GM21528 (cell line): ENCODE results near the gene PLA2G2A.

Experiments used
- ATAC-seq: cut with Tn5 transposase; IDR thresholded peaks from one replicate; pipeline ENCODE4 v1.9.1; 2021; ENCODE audit warnings: mild to moderate bottlenecking, moderate library complexity; ENCODE audit not compliant: unreplicated experiment, low FRiP score

Gene PLA2G2A

DNA sequence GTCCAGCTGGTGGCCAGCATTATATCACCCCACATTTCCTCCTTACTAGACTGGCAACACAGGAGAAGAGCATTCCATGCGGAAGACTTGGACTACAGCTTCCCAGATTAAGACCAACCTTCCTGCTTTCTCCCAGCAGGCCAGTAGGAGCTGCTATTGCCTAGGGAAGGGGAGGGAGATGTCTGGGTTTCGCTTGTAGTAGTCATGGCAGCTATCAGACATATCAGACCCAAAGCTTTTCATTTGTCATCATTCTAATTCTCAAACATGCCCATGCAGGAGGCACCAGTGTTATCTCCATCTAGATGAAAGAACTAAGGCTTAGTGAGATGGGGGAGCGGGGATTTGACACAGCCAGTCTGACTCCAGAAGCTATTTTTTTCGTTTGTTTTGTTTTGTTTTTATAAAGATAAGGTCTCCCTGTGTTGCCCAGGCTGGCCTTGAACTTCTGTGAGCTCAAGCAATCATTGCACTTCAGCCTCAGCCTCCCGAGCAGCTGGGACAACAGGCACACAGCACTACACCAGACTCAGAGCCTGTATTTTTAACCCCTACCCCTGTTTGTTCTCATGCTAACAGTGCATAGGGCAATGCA lies 4.5 kb downstream of the PLA2G2A start:
- no peak for ATAC-seq

DNA sequence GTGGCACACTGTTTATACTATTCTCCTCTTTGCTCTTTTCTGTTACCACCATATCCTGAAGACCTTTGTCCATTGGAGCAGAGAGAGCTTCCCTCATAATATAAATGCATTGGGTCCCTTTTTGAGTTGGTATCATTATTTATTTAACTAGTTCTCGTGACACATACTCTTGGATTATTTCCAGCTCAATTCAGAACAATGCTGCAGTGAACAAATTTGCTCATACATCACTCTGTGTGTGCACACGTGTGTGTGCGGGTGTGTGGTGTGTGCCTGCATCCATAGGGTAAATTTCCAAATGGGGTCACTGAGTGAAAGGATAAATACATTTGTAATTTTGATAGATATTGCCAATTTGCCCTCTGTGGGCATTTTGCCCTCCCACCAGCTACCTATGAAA lies 5.8 kb downstream of the PLA2G2A start:
- ATAC-seq: no peak

GRCh38 chr1:19971664-19972063 lies 7.8 kb downstream of the PLA2G2A start:
- ATAC-seq: no peak

DNA sequence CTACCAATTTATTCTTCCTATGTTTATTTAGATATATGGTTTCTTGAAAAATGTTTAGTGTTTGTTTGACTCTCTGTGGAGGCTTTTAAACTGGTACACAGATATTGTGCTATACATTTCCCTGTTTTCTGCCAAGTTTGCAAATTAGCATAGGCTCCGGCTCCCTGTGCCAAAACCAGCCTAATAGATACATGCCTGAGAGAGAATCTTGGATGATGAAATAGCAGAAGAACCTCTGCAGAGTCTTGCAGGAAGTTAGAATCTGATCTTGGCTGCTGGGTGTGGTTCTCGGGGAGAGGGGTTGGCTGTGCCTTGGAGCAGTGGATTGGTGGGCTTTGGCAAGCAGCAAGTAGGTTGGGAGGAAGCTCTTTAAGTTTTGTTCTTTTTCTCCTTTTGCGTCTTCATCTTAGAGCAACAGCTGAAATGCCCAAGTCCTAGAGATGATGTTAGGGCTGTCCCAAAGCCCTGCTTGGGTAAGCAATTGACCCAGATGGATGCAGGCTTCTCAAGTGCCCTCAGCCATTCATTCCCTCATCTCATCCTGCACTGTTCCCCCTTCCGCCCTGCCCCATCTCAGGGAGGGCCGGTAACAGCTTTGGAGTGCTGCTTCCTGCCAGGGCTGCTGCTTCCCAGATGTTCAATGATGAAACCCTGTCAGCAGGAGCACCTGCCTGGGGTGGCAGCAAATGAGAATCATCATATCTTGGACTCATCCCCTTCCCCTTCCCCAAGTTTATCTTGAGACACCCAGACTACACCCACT lies 9.3 kb downstream of the PLA2G2A start:
- no peak for ATAC-seq

DNA sequence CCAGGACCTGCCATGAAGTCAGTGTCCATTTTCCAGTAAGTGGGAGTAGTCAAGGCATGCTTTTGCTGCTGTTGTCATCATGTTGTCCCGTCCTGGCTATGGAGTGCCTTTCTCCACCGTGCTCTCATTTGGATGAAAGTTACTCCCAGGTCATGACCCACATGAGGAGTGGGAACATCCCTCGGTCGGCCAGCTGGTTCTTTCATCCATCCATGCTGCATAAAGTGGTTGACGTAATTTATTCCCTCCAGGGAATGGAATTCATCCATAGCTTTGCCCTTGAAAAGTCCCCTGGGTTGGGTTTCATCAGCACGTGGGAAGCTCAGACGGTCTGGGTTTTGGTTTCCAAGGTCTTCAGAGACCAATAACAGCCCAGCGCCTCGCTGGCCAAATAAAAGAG lies 11.6 kb downstream of the PLA2G2A start:
- ATAC-seq: no peak

DNA sequence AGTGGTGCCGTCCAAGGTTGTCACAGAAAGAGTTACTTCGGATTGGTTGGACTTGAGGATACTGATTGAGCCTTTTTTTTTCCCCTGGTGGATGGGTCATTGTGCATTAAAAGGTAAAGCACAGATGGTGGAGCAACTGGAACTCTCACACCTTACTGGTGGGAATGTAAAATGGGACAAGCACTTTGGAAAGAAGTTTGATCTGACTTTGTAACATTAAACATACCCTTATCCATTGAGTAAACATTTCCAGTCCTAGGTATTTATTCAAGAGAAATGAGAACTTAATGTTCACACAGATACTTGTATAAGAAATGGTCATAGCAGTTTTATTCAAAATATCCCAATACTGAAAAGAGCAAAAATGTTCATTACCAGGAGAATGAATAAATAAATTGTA lies 14.9 kb downstream of the PLA2G2A start:
- ATAC-seq: no peak

DNA sequence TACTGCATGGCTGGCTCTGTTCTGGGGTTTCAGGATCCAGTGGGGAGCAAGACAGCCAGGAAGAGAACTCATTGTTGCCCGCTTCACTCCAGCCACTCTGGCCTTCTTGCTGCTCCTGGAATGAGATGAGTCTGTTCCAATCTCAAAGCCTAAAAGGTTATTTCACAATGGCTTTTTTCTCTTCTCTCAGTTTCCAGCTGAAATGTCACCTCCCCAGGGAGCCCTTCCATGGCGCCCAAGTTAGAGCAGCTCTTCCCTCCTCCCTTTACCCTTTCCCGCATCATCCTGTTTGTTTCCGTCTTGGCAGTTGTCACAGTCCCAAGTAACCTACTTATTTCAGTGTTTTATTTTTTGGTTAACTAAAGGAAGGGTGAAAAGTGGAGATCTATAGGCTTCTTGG lies 15.8 kb downstream of the PLA2G2A start:
- no peak for ATAC-seq

- ATAC-seq: no peak
These were observed 18.8 kb downstream of the PLA2G2A start for GRCh38 chr1:19960591-19960990.

DNA sequence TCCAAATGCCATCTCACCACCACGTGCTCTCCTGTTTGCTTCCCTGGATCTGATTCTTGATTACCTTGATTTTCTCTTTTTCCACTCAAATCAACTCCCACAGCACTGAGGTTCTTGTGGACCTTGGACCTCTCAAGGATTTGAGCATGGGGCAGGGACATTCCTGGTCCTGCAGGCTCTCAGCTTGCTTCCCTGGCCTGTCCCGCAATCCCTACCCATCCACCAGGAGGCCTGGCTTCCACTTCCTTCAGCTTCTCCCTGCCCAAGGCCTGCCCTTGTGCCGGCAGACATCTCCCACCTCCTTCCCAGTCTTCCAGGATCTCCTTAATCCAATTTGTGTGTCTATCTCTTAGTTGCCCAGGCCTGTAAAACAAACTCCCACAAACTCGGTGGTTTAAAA lies 21.6 kb downstream of the PLA2G2A start:
- ATAC-seq: no peak

GRCh38 chr1:19955534-19956170 lies 23.8 kb downstream of the PLA2G2A start:
- no peak for ATAC-seq

DNA sequence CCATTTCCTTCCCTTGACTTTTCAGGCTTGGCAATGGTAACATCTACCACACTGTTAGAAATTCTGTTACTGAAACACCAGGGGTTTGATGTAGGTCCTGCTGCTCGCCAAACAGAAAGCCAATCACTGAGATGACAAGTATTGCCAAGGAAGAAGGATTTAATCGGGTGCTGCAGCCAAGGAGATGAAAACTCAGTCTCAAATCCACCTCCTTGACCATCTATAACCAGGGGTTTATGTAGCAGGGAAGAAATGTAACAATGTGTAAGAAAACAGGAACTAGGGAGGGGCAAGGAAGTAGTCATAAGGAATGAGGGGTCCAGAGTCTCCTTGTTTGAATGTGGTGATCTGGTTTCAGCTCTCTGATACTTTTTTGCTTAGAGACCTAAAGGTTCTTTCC lies 25.4 kb downstream of the PLA2G2A start:
- ATAC-seq: no peak

DNA sequence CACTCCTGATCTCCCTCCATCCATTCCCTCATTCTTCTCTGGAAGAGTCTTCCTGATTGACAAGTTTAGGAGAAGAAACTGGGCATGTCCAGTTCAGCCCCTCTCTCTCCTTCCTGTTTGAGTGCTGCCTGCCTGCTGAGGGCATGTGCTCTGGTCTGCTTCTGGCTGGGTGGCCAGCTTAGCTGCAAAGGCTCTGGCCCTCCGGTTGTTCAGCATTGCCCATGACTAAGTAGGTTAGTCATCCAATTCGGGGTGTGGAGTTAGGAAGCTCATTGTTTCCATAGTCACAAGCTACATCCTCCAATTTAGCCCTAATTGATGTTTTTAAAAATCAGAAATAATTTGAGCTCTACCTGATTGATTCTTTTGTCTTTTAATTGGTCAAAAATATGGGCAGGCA lies 30.4 kb downstream of the PLA2G2A start:
- no peak for ATAC-seq

DNA sequence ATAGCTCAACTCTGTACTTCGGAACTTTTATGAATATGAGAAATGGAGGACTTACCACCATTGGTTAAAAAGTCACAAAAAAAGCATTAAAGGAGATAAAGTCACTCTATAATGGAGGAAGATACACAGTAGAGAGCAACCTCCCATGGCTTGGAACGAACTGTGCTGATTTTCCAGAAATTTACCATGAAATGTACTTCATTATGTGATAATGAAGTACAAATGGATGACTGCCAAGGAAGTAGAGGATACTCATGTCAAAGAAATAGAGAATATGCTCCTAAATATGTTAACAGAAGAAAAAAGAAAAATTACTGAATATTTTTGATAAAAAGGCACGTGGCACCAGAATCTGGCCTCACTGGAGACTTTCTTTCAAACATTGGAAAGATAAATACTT lies 32.4 kb downstream of the PLA2G2A start:
- no peak for ATAC-seq

- ATAC-seq: no peak
These were observed 33.1 kb downstream of the PLA2G2A start for GRCh38 chr1:19946331-19946751.

- ATAC-seq: no peak
These were observed 33.5 kb downstream of the PLA2G2A start for GRCh38 chr1:19945914-19946313.

DNA sequence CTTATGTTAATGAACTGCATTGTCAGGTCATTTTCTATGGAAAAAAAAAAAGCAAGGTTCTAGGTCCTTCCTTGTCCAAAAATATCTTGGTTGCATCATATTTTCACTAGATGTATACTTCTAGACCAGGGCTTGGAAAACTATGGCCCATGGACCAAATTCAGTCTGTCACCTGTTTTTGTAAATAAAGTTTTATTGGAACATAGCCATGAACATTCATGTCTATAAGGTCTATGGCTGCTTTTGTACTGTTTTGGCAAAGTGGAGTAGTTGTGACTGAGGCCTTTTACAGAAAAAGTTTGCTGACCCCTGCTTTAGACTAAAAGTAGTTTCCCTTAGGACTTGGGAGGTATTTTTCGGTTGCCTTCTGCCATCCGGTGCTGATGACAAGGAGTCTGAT lies 36.8 kb downstream of the PLA2G2A start:
- no peak for ATAC-seq

- no peak for ATAC-seq
These were observed 37.3 kb downstream of the PLA2G2A start for GRCh38 chr1:19942088-19942487.

GRCh38 chr1:19941206-19941568 lies 38.2 kb downstream of the PLA2G2A start:
- ATAC-seq: no peak

DNA sequence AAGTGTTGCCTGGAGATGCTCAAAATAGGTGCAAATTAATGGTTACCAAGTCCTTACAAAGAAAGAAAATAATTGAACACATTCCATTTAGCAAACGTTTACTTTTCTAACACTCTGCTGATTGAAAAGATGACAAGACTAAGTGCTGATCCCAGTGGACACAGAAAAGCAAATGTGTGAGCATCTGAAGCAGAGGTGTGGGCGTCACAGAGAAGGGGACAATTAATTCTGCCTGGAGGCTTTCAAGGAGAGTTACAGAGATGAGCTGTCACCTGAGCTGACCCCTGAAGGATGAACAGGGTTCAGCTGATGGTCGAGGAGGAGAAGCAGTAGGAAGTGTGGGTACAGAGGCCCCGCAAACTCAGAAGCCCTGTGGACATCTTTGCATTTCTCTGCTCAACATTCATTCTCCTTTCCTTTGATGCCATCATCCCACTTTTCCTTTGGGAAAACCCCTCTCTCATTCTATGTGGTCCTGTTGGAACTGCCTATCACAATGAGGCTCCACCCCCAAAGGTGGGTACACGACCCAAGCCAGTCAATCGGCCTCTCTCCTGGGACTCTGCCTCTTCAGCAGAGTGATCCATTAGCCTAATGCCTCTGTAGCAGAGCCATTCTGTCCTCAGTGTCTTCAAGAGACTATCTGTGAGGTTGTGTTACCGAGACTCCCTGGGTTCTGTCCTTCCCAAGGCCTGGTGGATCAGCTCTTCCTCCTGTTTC lies 38.8 kb downstream of the PLA2G2A start:
- no peak for ATAC-seq

DNA sequence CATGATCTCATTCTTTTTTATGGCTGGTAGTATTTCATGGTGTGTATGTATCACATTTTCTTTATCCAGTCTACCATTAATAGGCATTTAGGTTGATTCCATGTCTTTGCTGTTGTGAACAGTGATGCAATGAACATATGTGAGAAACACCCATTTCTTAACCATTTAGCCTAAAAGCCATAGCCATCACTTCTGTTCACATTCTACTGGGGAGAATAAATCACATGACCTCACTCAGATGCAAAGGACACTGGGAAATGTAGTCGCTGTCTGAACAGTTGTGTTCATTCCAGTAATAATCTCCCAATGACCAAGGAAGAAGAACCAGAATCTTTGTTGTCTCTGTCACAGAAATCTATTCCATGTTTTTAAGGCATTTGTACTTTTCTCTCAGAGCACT lies 40.9 kb downstream of the PLA2G2A start:
- ATAC-seq: no peak

- ATAC-seq: no peak
These were observed 43.2 kb downstream of the PLA2G2A start for GRCh38 chr1:19936061-19936750.
